Measurements from ENCODE around the gene CASK.

- TF ChIP-seq, protein P1, sequence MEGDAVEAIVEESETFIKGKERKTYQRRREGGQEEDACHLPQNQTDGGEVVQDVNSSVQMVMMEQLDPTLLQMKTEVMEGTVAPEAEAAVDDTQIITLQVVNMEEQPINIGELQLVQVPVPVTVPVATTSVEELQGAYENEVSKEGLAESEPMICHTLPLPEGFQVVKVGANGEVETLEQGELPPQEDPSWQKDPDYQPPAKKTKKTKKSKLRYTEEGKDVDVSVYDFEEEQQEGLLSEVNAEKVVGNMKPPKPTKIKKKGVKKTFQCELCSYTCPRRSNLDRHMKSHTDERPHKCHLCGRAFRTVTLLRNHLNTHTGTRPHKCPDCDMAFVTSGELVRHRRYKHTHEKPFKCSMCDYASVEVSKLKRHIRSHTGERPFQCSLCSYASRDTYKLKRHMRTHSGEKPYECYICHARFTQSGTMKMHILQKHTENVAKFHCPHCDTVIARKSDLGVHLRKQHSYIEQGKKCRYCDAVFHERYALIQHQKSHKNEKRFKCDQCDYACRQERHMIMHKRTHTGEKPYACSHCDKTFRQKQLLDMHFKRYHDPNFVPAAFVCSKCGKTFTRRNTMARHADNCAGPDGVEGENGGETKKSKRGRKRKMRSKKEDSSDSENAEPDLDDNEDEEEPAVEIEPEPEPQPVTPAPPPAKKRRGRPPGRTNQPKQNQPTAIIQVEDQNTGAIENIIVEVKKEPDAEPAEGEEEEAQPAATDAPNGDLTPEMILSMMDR (conservative IDR thresholded peaks at IDR 0.05): no peak
- TF ChIP-seq EZH2 (IDR thresholded peaks at IDR 0.05; ENCODE audit: low read depth): no peak
These were observed 261.8 kb downstream of the CASK start for GRCh38 chrX:41661366-41662095.

Measured in PC-9 (cell line).